Stimulated activated naive CD8-positive, alpha-beta T cell treated with anti-CD3 and anti-CD28 coated beads, Interleukin-15, Interleukin-2, amounts not matched to agents 100 ng/mL and 50 ng/mL, for 24 hours (primary cell): ENCODE measurements around the gene EPHA6.
"Not testable (repeated sequence)": the region's sequence is repeated elsewhere in the genome, so short reads cannot be mapped to it uniquely, and the experiment has no call there.

Experiments used
- H3K27ac Mint-ChIP-seq: one replicate; pipeline ENCODE4 v1.8.0; 2021; ENCODE audit warnings: mild to moderate bottlenecking, mixed read lengths
- H3K27me3 Mint-ChIP-seq: one replicate; pipeline ENCODE4 v1.8.0; 2021; ENCODE audit warnings: mixed read lengths
- H3K36me3 Mint-ChIP-seq: one replicate; pipeline ENCODE4 v1.8.0; 2021; ENCODE audit warnings: low read depth, mixed read lengths
- H3K4me1 Mint-ChIP-seq: one replicate; pipeline ENCODE4 v1.8.0; 2021; ENCODE audit warnings: low read depth, mixed read lengths
- H3K4me3 Mint-ChIP-seq: one replicate; pipeline ENCODE4 v1.8.0; 2021; ENCODE audit warnings: mild to moderate bottlenecking, mixed read lengths
- H3K9me3 Mint-ChIP-seq: one replicate; pipeline ENCODE4 v1.8.0; 2021; ENCODE audit warnings: mixed read lengths

The EPHA6 gene

DNA sequence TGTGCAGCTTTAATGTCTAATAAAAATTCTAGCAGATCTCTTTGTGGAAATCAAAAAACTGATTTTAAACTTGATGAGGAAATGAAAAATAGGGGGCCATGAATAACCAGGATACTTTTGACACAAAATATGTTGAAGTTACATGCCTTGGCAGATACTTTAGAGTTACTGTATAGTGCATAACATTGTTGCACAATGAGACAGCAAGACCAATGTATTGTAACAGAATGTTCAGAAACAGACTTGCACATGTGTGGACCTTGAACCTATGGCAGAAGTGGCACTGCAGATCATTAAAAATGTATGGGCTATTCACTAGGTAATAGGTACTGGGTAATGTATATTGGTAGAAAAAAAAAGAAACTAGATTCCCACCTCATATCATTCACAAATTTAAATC lies 607.2 kb downstream of the EPHA6 start:
- Mint-ChIP-seq H3K27me3 (no peaks in the 10 kb centered on the region), H3K4me3 (no peak overlapping the region), H3K36me3 (no peaks in the 10 kb centered on the region), H3K9me3 (peaks cover 21% of the 10 kb centered on the region), H3K4me1 (no peaks in the 10 kb centered on the region), H3K27ac (no peak overlapping the region)

DNA sequence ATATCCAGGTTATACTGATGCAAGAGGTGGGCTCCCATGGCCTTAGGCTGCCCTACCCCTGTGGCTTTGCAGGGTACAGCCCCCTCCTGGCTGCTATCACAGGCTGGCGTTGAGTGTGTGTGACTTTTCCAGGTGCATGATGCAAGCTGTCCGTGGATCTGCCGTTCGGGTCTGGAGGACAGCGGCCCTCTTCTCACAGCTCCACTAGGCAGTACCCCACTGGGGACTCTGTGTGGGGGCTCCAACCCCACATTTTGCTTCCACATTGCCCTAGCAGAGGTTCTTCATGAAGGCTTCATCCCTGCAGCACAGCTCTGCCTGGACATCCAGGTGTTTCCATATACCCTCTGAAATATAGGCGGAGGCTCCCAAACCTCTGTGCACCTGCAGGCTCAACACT lies 610.6 kb downstream of the EPHA6 start:
- H3K9me3 Mint-ChIP-seq: peaks cover 21% of the 10 kb centered on the region
- no peaks in the 10 kb centered on the region for H3K4me1 Mint-ChIP-seq
- no peak overlapping the region for H3K27ac Mint-ChIP-seq
- H3K27me3 Mint-ChIP-seq: no peaks in the 10 kb centered on the region
- H3K36me3 Mint-ChIP-seq: no peaks in the 10 kb centered on the region
- H3K4me3 Mint-ChIP-seq: no peak overlapping the region

DNA sequence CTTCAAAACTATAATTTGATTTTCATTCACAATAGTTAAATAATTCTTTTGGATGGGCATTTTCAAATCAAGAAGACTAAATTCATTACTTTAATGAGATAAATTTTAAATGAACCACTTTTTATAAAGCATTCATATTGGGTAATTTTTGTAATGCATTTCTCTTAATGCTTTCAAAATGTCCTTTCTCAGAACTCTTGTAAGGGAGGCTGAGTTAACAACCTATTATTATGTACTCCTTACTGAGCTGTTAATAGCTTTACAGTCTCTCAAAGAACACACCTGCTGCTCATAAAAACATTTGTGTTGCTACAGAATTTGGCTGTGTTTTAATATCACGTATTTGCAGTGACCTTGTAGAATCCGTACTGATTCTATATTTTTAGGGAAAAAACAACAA lies 616.2 kb downstream of the EPHA6 start:
- H3K4me3 Mint-ChIP-seq: no peak overlapping the region
- H3K9me3 Mint-ChIP-seq: peaks cover 5% of the 10 kb centered on the region
- no peak overlapping the region for H3K27ac Mint-ChIP-seq
- no peaks in the 10 kb centered on the region for H3K27me3 Mint-ChIP-seq
- H3K36me3 Mint-ChIP-seq: no peaks in the 10 kb centered on the region
- no peaks in the 10 kb centered on the region for H3K4me1 Mint-ChIP-seq

DNA sequence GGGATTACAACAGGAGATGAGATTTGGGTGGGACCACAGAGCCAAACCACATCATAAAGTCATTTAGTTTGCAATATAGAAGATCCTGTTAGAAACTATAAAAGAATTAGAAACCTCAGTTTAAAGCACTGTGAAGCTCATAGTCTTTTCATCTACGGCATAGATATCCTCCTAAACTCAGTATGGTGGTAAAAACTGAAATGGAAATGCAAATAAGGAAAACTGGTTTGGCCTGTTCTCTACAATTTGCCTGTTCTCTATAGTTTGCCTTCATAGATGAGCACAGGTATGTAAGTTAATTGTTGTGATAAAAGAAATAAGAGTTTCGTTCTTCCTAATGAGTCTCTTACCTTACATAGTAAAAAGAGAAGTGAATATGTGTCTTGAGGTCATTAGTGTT lies 618.5 kb downstream of the EPHA6 start:
- Mint-ChIP-seq H3K27me3 (no peaks in the 10 kb centered on the region), H3K4me3 (no peak overlapping the region), H3K4me1 (no peaks in the 10 kb centered on the region), H3K36me3 (no peaks in the 10 kb centered on the region), H3K9me3 (no peaks in the 10 kb centered on the region), H3K27ac (no peak overlapping the region)

GRCh38 chr3:97438131-97438530 lies 623.7 kb downstream of the EPHA6 start:
- Mint-ChIP-seq H3K27ac (no peak overlapping the region), H3K9me3 (no peaks in the 10 kb centered on the region), H3K4me1 (no peaks in the 10 kb centered on the region), H3K36me3 (no peaks in the 10 kb centered on the region), H3K4me3 (no peak overlapping the region), H3K27me3 (no peaks in the 10 kb centered on the region)

DNA sequence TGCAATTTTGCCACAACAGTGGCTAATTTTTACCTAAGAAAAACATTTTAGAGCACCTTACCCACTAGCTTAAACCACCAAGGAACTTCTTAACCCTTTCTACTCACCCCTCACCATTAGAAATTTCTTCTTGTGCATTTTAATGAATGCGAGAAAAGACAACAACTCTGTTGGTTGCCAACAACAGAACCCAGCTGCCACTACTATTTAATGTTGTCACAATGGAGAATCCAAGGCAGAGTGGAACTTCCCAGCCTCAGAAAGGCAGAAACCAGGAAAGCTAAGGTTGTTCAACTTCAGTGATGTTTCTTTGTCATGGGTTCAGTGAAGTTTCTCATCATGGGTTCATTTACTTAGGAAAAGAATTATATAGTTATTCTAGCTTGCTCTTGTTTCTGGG lies 625.0 kb downstream of the EPHA6 start:
- H3K27me3 Mint-ChIP-seq: no peaks in the 10 kb centered on the region
- H3K27ac Mint-ChIP-seq: no peak overlapping the region
- H3K36me3 Mint-ChIP-seq: no peaks in the 10 kb centered on the region
- no peaks in the 10 kb centered on the region for H3K9me3 Mint-ChIP-seq
- H3K4me1 Mint-ChIP-seq: no peaks in the 10 kb centered on the region
- H3K4me3 Mint-ChIP-seq: no peak overlapping the region

GRCh38 chr3:97464035-97464434 lies 649.6 kb downstream of the EPHA6 start:
- H3K27me3 Mint-ChIP-seq: no peaks in the 10 kb centered on the region
- no peak overlapping the region for H3K27ac Mint-ChIP-seq
- H3K4me1 Mint-ChIP-seq: no peaks in the 10 kb centered on the region
- H3K36me3 Mint-ChIP-seq: no peaks in the 10 kb centered on the region
- no peak overlapping the region for H3K4me3 Mint-ChIP-seq
- H3K9me3 Mint-ChIP-seq: no peaks in the 10 kb centered on the region

DNA sequence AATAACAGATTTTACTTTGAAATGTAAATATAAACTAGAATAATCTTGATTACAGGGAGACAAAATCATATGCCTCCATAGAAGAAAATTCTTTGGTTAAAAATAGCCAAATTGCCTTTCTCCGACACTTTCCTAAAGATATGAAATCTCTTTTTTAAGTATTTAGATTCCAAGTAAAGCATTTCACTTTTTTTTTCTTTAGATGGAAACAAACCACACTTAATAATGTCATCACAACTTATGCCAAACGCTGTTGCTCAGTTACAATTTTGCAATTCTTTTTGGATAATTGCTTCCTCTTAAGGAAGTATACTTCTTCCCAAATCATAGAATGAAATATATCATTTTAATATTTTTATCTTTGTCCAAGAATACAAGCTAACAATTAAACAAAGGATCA lies 656.1 kb downstream of the EPHA6 start:
- no peaks in the 10 kb centered on the region for H3K27me3 Mint-ChIP-seq
- no peak overlapping the region for H3K4me3 Mint-ChIP-seq
- no peaks in the 10 kb centered on the region for H3K9me3 Mint-ChIP-seq
- H3K4me1 Mint-ChIP-seq: no peaks in the 10 kb centered on the region
- H3K27ac Mint-ChIP-seq: no peak overlapping the region
- no peaks in the 10 kb centered on the region for H3K36me3 Mint-ChIP-seq

- Mint-ChIP-seq H3K36me3 (no peaks in the 10 kb centered on the region), H3K4me3 (no peak overlapping the region), H3K9me3 (no peaks in the 10 kb centered on the region), H3K27ac (no peak overlapping the region), H3K4me1 (no peaks in the 10 kb centered on the region), H3K27me3 (no peaks in the 10 kb centered on the region)
Observed at GRCh38 chr3:97479740-97480139, 665.3 kb downstream of the EPHA6 start.

GRCh38 chr3:97480696-97481289 lies 666.4 kb downstream of the EPHA6 start:
- H3K36me3 Mint-ChIP-seq, H3K9me3 Mint-ChIP-seq, H3K4me3 Mint-ChIP-seq, H3K27ac Mint-ChIP-seq, H3K27me3 Mint-ChIP-seq, H3K4me1 Mint-ChIP-seq: not testable (repeated sequence)

DNA sequence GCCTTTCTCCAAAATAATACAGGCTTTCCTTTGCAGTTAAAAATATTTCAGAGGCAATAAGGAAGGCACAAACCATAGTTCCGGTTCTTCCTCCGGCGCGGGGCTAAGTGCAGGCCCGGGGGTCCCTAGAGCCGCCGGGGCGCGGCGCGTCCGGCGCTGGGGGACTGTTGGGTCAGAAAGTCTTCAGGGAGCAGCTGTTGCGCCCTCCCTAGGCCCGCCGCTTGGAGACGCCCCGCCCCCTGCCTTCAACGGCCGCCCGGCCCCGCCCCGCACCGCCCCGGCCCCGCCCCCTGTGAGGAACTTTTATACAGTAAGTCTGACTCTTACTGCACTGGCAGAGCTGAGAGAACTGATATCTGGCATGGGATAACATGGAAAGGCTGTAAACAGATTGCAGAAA lies 667.0 kb downstream of the EPHA6 start:
- H3K27me3 Mint-ChIP-seq: no peaks in the 10 kb centered on the region

GRCh38 chr3:97485206-97485605 lies 670.8 kb downstream of the EPHA6 start:
- no peaks in the 10 kb centered on the region for H3K36me3 Mint-ChIP-seq
- no peaks in the 10 kb centered on the region for H3K4me1 Mint-ChIP-seq
- H3K9me3 Mint-ChIP-seq: no peaks in the 10 kb centered on the region
- no peak overlapping the region for H3K27ac Mint-ChIP-seq
- no peaks in the 10 kb centered on the region for H3K27me3 Mint-ChIP-seq
- H3K4me3 Mint-ChIP-seq: no peak overlapping the region

More for the DNA sequence above, 667.0 kb downstream of the EPHA6 start:
- Mint-ChIP-seq H3K9me3 (no peaks in the 10 kb centered on the region), H3K27ac (no peak overlapping the region), H3K4me1 (no peaks in the 10 kb centered on the region), H3K4me3 (no peak overlapping the region), H3K36me3 (no peaks in the 10 kb centered on the region)

GRCh38 chr3:97487587-97487986 lies 673.2 kb downstream of the EPHA6 start:
- Mint-ChIP-seq H3K9me3 (no peaks in the 10 kb centered on the region), H3K4me1 (no peaks in the 10 kb centered on the region), H3K27me3 (no peaks in the 10 kb centered on the region), H3K27ac (no peak overlapping the region), H3K36me3 (no peaks in the 10 kb centered on the region), H3K4me3 (no peak overlapping the region)

- Mint-ChIP-seq H3K9me3 (no peaks in the 10 kb centered on the region), H3K27me3 (no peaks in the 10 kb centered on the region), H3K4me1 (no peaks in the 10 kb centered on the region), H3K36me3 (no peaks in the 10 kb centered on the region), H3K27ac (no peak overlapping the region), H3K4me3 (no peak overlapping the region)
Observed at GRCh38 chr3:97488741-97489140, 674.3 kb downstream of the EPHA6 start.

GRCh38 chr3:97495896-97496295 lies 681.5 kb downstream of the EPHA6 start:
- Mint-ChIP-seq H3K36me3 (no peaks in the 10 kb centered on the region), H3K9me3 (peaks cover 4% of the 10 kb centered on the region), H3K27ac (no peak overlapping the region), H3K4me1 (no peaks in the 10 kb centered on the region), H3K27me3 (no peaks in the 10 kb centered on the region), H3K4me3 (no peak overlapping the region)

GRCh38 chr3:97497138-97497537 lies 682.7 kb downstream of the EPHA6 start:
- H3K27ac Mint-ChIP-seq: no peak overlapping the region
- peaks cover 9% of the 10 kb centered on the region for H3K9me3 Mint-ChIP-seq
- no peak overlapping the region for H3K4me3 Mint-ChIP-seq
- no peaks in the 10 kb centered on the region for H3K36me3 Mint-ChIP-seq
- no peaks in the 10 kb centered on the region for H3K4me1 Mint-ChIP-seq
- H3K27me3 Mint-ChIP-seq: no peaks in the 10 kb centered on the region
